GM18909 (cell line): ENCODE results near the gene IGF2BP2.
"Not testable (repeated sequence)": the region's sequence is repeated elsewhere in the genome, so short reads cannot be mapped to it uniquely, and the experiment has no call there.

Experiments
- ATAC-seq: cut with Tn5 transposase; IDR thresholded peaks from one replicate; pipeline ENCODE4 v1.9.1; 2021; ENCODE audit warnings: mild to moderate bottlenecking; ENCODE audit not compliant: unreplicated experiment, poor library complexity

IGF2BP2 gene

DNA sequence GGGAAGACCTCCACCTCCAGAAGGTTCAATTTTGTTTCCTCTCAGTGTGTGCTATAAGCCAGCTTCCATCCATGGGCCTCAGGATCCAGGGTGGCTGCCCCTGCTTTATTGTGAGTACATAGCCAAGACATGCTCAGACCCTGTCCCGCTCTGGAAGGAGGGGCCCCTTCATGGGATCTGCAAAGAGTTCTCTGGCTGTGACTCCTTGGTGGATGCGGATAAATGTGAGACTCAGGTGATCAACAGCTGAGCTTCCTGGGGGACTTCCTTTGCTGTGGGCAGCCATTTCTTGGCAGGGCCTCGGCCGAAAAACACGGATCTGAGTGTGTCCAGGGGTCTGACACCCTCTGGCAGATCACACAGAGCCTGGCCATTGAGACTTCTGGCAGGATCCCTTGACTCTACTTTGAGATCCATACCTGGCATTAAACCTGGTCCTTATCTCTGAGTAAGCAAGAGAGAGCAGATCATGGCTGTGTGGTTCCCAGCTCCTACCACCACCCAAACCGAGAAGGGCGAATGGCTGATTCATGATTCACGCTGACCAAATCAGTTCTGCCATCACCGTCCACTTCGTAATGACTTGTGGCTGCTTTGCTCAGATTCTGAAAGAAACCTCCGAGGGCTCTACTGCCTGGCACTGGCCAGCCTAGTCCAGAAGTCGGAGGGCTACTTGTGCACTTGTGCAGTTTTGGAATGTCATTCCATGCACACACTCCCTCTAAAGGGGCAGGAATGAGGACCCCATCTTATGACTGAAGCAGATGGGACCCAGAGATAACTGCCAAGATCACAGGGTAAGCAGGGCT lies 170.7 kb downstream of the IGF2BP2 start:
- no peak for ATAC-seq

DNA sequence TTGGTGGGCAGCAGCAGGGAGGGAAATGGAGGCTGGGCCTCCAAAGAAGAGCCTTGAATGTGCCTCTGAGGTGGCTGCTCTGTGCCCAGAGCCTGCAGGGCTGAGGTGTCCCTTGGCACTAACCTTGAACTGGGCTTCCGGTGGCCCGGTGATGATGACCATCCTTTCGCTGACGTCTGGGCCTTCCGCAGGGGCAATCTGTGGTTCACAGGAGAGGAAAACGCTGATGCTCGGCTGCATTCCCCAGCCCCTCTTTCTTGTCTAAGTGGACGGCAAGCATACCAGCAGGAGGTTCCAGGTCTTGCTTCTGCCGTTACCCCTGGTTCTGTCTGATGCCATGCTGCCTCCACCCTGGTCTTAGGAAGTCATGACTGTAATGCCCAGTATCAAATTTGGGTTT lies 172.9 kb downstream of the IGF2BP2 start:
- no peak for ATAC-seq

DNA sequence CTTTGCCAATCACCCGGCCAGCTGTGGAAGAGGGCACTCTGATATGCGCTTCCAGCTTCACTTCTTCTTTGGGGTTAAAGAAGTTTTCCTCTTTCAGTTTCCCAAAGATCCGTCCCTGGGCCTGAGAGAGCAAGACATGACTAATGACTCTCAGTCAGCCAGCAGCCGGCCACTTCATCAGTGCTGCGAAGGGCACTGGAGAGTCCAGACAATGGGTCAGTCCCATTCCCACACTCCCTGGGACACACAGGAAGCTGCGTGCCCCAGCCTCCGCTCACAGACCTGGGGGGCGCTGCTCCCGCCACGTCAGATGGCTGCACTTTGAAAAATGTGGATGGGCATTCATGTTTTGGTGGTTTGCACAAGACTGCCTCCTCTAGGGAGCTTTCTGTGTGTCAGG lies 175.4 kb downstream of the IGF2BP2 start:
- no peak for ATAC-seq

DNA sequence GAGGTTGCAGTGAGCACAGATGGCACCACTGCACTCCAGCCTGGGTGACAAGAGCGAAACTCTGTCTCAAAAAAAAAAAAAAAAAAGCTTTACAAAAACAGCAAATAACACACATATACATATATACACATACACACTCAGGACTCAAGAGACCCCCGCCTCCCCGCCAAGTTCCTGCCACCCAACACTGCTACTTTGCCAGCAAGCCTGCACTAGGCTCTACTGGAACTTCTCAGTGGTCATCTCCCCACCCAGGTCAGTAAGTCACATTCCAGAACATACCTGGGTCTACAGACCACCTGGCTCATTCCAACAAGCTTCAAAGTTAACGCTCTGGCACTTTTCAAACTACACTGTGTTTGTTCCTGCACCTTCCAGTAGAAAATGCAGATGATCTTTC lies 176.4 kb downstream of the IGF2BP2 start:
- ATAC-seq = no peak

DNA sequence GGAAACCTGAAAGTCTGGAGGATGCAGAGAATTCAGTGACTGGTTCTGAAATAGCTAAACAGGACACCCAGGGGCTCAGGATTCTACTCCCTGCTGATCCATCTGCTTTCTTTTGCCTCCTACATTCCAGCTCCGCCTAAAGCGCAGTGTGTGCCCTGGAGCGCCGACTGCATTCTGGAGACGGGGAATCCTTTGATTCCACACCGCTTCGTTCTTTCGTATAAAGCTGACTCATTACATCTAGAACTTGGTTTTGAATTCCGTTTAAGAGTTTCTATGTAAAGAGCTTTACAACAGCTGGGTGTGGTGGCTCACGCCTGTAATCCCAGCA lies 177.0 kb downstream of the IGF2BP2 start:
- ATAC-seq = no peak

DNA sequence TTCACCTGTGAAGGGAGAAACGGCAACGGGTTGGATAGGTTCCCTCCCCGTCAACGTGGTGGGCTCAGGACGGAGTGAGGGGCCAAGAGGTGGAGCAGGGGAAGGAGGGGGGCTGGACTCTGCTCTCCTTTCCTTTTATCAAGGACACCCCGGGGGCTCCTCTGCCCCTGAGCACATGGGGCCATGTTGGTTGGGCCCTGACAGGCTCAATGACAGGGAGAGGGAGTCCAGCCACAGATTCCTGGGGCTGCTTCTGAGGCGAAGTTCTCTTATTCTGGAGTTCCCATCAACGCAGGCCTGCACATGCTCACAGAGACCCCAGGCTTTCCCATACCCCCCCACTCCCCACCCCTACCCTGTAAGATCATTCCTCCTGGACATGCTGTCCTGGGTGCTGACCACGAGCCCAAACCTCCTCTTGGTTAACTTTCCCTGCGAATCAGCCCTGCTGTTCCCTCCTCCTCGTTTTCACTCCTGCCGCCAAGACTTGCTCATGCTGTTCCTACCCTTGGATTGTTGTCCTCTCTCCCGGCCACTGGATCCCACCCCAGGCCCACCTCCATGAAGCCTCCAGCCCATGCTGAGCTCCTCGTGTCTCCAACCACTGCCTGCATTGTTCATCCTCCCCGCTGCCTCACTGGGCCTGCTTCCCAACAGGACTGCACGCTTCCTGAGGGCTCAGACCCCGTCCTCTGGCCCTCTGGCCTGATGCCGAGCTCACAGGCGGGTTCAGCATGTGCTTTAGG lies 177.5 kb downstream of the IGF2BP2 start:
- no peak for ATAC-seq

DNA sequence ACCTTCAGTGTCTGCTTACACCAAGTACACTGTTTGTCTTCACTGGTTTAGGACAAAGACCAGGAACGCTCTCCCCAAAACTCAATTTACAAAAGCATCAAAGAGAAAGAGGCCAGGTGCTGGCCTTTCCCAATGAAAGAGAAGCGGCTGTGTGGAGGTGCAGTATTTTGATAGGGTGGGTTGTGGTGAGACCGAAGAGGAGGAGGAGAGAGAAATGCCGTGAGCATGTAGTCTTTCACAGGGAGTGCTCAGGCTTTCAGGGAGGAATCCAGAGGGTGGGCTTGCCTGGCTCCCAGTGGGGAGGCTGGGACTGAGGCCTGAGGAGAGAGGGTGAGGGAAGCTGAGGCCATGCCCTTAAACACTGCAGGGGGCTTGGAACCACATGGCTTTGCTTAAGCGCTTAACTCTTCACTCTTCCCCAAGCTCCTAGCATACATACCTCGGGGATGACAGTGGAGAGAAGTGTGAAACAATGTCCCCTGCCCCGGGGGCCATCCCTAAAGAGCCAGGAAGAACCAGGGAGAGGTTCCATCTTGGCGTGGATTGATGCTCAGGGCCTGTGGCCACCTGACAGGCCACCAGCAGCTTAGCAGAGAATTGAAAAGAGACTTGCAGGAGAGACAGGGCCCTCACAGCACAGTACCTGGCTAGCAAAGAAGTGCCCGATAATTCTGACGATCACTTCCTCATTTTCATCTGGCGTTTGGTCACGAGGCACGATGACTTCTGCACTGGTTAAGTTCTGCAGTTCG lies 178.3 kb downstream of the IGF2BP2 start:
- no peak for ATAC-seq

DNA sequence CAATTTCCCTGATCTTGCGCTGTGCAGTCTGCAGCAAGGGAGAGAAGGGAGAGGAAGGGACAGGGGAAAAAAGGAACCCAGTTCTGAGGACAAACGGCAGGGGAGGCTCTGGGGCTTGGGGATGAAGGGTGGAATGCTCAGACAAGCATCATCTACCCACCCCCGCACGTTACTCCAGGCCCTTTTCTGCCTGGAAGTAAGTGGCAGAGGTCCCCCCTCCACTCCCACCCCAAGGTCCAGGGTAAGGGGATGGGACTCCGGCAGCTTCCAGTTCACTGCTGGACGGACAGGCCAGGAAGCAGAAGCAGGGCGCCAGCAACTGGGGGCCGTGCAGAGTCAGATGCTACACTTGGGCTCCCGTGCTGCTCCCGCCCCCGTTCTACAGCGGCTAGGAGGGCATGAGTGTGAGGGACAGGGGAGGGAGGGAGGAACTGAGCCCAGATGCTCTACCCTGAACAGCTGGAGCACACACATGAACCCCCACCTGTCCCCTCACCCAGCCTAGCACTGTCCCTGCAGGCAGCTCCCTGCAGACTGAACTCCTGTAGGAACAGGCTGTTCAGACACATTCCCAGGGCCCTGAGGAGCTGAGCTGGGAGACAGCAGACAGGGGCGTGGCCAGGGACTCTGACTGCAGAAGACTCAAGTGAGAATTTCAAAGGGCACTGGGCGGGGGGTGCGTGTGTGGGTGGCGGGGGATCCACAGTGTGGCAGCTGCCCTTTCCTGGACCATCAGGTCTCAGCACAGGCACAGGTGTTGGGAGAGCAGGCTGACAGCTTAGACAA lies 179.1 kb downstream of the IGF2BP2 start:
- no peak for ATAC-seq

DNA sequence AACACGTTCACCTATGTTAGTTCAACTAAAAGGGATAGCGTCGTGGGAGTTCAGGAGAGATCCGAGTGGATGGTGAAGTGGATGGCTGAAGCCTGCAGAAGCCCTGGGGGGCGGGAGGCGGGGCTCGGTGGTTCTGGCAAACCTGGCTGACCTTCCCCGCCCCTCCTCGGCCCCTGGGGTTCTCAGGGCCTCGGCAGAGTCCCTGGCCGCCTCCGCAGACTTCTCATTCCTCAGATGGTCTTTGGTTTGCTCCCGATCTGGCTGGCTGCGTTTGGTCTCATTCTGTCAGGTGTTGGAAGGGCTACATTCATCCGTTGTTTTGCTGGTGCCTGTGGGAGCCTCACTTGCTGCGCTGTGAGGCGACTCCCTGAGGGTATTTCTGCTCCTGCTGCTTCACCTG lies 179.7 kb downstream of the IGF2BP2 start:
- ATAC-seq = not testable (repeated sequence)

DNA sequence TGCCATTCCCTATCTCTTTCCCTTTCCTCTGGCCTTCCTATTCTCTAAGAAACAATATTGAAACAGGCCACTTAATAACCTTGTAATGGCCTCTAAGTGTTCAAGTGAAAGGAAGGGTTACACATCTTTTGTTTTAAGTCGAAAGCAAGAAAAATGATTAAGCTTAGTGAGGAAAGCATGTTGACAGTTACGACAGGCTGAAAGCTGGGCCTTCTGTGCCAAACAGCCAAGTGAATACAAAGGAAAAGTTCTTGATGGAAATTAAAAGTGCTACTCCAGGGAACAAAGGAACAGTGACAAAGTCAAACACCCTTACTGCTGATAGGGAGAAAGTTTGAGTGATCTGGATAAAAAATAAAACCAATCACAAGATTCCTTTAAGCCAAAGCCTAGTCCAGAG lies 184.5 kb downstream of the IGF2BP2 start:
- no peak for ATAC-seq

DNA sequence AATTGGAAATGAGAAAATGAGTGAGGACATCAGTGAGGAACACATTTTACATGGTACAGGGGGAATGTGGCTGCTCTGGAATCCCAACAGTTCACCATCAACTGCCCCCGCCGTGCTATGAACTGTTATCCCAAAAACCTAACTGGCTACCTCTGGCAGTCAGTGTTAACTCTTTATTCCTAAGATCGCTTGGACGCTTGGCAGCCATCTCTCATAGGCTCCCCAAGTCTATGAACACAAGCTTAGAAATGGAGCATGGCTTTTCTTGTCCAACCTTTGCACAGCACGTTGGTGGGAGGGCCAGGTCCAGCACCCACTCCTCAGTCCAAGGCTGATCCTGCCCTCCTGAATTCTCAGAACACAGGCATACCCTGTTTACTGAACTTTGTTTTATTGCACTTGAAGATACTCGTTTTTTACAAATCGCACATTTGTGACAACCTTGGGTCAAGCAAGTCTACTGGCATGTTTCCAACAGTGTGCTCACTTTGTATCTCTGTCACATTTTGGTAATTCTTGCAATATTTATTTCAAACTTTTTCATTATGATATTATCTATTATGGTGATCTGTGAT lies 185.1 kb downstream of the IGF2BP2 start:
- ATAC-seq = no peak

DNA sequence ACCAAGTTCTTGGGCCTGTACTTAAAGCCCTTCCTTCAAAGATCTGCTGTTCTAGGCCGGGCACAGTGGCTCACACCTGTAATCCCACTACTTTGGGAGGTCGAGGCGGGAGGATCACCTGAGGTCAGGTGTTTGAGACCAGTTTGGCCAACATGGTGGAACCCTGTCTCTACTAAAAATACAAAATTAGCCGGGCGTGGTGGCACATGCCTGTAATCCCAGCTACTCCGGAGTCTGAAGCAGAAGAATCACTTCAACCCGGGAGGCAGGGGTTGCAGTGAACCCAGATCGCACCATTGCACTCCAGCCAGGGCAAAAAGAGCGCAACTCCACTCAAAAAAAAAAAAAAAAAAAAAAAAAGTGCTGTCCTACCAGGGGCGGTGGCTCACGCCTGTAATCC lies 186.2 kb downstream of the IGF2BP2 start:
- not testable (repeated sequence) for ATAC-seq

DNA sequence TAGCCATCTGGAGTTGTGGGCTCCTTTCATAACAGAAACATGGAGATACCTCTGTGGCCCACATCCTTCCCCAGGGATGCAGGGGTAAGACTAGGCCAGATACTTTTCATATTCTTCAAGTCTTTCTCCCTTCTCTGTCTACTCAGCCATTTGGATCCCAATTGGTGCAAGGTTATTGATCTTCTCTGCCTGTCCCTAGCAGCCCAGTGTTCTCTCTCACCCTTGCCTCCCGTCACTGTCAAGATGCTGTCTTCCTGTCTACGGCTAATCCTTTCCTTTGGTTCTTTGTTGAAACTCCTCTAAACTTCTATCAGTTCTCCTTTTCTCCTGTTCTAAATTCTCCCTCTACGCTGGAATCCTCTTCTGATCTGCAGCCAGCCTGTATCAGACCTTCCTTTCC lies 187.5 kb downstream of the IGF2BP2 start:
- no peak for ATAC-seq

DNA sequence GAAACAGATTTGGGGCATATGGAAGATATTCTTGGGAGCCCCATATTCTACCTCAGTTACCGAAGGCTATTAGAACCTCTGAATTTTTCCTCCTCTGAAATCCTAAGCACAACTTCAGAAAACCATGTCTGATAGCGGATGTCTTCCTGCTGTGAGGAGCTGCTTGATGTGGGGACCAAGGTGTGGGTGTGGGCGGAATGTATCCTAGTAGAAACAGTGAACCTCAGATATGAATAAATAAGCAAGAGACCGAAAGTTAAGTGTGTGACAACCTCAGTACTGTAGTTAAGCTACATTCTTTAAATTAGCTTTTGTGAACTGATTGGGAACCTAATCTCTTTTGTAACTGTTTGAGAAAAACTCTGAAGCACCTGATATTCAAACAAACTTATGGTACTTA lies 191.8 kb downstream of the IGF2BP2 start:
- no peak for ATAC-seq

DNA sequence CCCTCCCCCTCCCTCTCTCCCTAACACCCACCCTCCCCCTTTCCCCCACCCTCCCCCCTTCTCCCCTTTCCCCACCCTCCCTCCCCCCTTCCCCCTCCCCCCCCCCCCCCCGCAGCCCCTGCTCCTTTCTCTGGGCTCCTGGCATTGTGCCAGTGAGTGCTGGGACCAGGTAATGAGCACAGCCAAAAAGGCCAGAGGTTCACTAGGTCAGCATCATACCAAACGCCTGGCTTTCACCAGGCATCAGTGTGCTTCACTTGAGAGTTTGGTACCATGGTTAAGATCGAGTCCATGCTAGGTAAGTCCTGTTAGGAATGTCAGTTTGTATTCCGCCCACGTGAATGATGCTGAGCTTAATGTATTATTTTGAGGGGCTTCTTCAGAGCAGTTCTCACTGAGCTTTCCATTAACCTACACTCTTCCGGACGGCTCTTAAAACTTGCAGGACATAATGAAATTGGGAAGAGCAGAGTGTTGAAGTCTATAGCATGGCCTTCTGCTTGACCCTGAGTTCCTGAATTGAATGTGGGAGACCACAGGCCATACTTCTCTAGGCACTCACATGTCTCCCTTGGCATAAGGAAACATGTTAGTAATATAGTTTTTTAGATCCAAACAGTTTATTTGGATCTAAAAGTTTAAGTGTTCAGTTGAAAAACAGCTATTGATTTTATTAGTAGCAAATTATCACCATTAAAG lies 193.2 kb downstream of the IGF2BP2 start:
- ATAC-seq = no peak

DNA sequence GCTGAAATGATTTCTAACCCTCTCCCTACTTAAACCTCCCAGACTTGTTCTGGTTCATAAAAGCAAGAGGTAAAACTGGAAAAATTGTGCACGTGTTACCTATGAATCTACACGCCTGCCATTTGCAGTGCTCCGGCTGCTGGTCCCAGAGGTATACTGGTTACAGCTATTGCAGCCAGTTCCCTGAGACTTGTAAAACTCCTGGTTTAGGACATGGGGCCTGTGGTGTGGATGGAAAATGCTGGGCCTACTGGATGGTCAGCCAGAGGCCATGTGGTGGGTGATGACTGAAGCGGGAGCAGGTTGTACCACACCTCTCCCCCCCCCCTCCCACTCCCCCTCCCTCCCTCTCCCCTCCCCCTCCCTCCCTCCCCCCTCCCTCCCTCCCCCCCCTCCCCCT lies 193.7 kb downstream of the IGF2BP2 start:
- ATAC-seq = no peak

DNA sequence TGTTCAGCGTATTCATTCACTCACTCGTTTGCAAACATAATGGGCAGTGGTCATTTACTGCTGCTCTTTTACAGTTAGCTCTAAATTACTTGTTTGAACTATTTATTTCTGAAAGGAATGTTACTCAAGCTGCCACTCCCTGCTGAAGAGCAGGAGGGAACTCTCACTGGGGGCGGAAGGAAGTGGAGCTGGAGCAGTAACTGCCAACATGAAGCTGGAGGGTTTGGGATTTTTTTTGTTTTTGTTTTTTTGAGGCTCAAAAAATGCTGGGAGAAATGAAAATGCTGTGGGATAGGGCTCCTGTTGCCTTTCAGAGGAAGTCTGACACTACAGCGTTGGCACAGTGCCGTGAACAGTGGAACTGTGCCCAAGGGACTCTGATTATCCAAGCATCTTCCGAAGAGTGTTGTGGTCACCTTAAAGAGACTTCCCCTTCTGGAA lies 194.6 kb downstream of the IGF2BP2 start:
- no peak for ATAC-seq

DNA sequence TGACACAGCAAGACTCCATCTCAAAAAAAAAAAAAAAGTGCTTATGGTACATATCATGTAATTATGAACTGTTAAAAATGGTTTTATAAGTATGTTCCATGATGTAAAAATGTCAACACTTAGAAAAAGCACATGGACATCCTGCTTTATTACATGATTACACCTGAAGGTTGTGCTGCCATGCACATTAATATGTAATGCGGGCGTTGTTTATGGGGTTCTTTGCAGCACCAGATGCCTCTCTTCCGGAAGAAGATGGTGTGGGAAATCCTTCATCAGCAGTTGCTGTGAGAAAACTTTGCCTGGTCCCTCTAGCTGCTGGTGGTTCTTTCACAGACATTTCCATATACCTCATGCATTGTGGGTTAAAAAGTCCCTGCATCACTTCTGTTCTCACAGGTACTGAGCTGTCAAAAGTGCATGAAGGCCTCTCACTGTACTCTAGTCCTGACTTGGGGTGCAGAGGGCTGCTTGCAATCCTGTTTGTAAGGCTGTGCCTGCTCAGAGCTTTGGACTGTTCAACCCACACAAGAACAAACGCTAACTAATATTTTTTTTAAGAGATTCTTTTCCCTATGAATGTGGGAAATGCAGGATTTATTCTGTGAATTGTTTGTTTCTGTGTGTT lies 195.2 kb downstream of the IGF2BP2 start:
- no peak for ATAC-seq

DNA sequence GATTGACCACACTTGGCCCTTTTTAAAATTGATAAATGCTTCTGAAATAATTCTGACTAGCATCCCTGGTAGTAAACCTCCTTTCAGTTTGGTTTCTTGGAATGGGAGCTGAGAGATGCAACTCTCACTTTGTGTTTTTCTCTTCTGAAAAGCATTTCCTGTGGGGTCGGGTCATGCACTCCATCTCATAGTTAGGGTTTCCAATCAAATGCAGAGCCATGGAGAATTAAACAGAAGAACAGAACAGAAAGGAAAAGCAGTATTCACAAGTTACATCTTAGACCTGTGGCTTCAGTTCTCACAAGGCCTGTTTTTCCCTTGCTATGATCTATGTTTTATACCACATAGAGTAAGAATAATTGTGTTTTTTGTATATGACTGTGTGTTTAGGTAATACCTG lies 199.1 kb downstream of the IGF2BP2 start:
- no peak for ATAC-seq
